Stimulated activated CD4-positive, alpha-beta T cell treated with anti-CD3 and anti-CD28 coated beads, Interleukin-15, amount 100 ng/mL, for 1 hour (primary cell): ENCODE measurements around the gene MROH7.

Source experiments
- DNase-seq, 2 donors: peaks; one replicate each; pipeline ENCODE4 v3.0.0-alpha.2; 2020; ENCODE audit warnings: low read depth in 1 of 2, low spot score in 1 of 2

The MROH7 gene

GRCh38 chr1:54728027-54728426, 86.4 kb downstream of the MROH7 start:
- DNase-seq: no peak

GRCh38 chr1:54736685-54737084, 95.1 kb downstream of the MROH7 start:
- DNase-seq: no peak

GRCh38 chr1:54738244-54738643, 96.7 kb downstream of the MROH7 start:
- DNase-seq: no peak

- no peak for DNase-seq
These were observed 99.9 kb downstream of the MROH7 start for GRCh38 chr1:54741531-54741930.

- DNase-seq: no peak
These were observed 100.7 kb downstream of the MROH7 start for GRCh38 chr1:54742282-54742681.

GRCh38 chr1:54743416-54744226, 102.0 kb downstream of the MROH7 start:
- DNase-seq: no peak

GRCh38 chr1:54744696-54745095, 103.1 kb downstream of the MROH7 start:
- DNase-seq: no peak

GRCh38 chr1:54745274-54745673, 103.7 kb downstream of the MROH7 start:
- DNase-seq: no peak

- DNase-seq: no peak
These were observed 104.3 kb downstream of the MROH7 start for GRCh38 chr1:54745864-54746263.

- DNase-seq: no peak
These were observed 106.7 kb downstream of the MROH7 start for GRCh38 chr1:54748094-54748835.

- DNase-seq: no peak
These were observed 109.0 kb downstream of the MROH7 start for GRCh38 chr1:54750596-54750995.

GRCh38 chr1:54751426-54751825, 109.8 kb downstream of the MROH7 start:
- no peak for DNase-seq

GRCh38 chr1:54754045-54754444, 112.5 kb downstream of the MROH7 start:
- no peak for DNase-seq

- DNase-seq: no peak
These were observed 113.1 kb downstream of the MROH7 start for GRCh38 chr1:54754486-54755285.

- DNase-seq: no peak
These were observed 116.2 kb downstream of the MROH7 start for GRCh38 chr1:54757833-54758232.

- no peak for DNase-seq
These were observed 117.2 kb downstream of the MROH7 start for GRCh38 chr1:54758678-54759348.
